GM12878 (cell line): ENCODE data around the gene MGMT. TPM values are rescaled to one million over a fixed set of nuclear protein-coding genes. Genes with fewer than 3 reads are reported as not detected.

Source experiments
- ATAC-seq: fragments of 200-7000 bp; cut with Tn5 transposase; 3 replicates; pipeline ENCODE4 v1.9.1; 2020; ENCODE audit warnings: mild to moderate bottlenecking, moderate library complexity
- BruUV-seq: library from RNA; stranded (reverse); fragments of 400-500 nt; replicated peaks from 2 replicates; lab custom pipeline; 2021; lab: Mats Ljungman, UMichigan
- CTCF ChIA-PET: fragments of 300-600 bp; sonication (Branson Sonifier 250); formaldehyde crosslinking; extraction: SDS; loops from one replicate; lab custom pipeline; 2021; ENCODE audit warnings: inconsistent platforms; lab: Yijun Ruan, JAX
- POLR2A ChIA-PET: fragments of 350-600 bp; formaldehyde crosslinking; extraction: SDS; loops from one replicate; lab custom pipeline; 2021; ENCODE audit warnings: inconsistent platforms; lab: Charles Lee
- RAD21 ChIA-PET: fragments of 300-600 bp; sonication (Branson Sonifier 250); formaldehyde crosslinking; loops from one replicate; lab custom pipeline; 2023; ENCODE audit warnings: antibody characterized with exemption; ENCODE audit not compliant: unreplicated experiment; lab: Charles Lee
- SMC1A ChIA-PET: fragments of 300-600 bp; sonication (Branson Sonifier 250); formaldehyde crosslinking; loops from one replicate; lab custom pipeline; 2023; ENCODE audit not compliant: unreplicated experiment, uncharacterized antibody; lab: Charles Lee
- DNase-seq: peaks from one replicate; pipeline ENCODE4 v3.0.0-alpha.2; 2011; ENCODE audit warnings: low read depth, low spot score
- FAIRE-seq: peaks from 3 replicates; lab custom pipeline; 2011; peaks lifted over from hg19 to GRCh38; lab: Jason Lieb, UNC
- H2AFZ ChIP-seq: 2 replicates; pipeline ENCODE4 v1.6.0; 2011; ENCODE audit warnings: low read depth, low read length, control low read depth; ENCODE audit not compliant: control insufficient read depth
- H3K27ac ChIP-seq: 2 replicates; pipeline ENCODE4 v1.5.1; 2011; ENCODE audit warnings: control low read depth; ENCODE audit not compliant: control insufficient read depth, insufficient read depth
- H3K27me3 ChIP-seq, 2 experiments: replicated peaks in 1 of 2; 2 replicates each; pipeline versions ENCODE4 v1.6.0 to v1.6.1; 2011; ENCODE audit warnings: low read length in 1 of 2; ENCODE audit not compliant: control insufficient read depth in 2 of 2, insufficient read depth in 2 of 2
- H3K36me3 ChIP-seq, 2 experiments: 2 replicates each; pipeline ENCODE4 v1.5.1; 2011; ENCODE audit warnings: low read length in 1 of 2; ENCODE audit not compliant: control insufficient read depth in 2 of 2, insufficient read depth in 2 of 2
- H3K4me1 ChIP-seq: 2 replicates; pipeline ENCODE4 v1.6.1; 2011; ENCODE audit warnings: mild to moderate bottlenecking, low read length, moderate library complexity, mixed read lengths; ENCODE audit not compliant: control insufficient read depth, insufficient read depth
- H3K4me2 ChIP-seq: 2 replicates; pipeline ENCODE4 v1.6.0; 2011; ENCODE audit warnings: control low read depth; ENCODE audit not compliant: control insufficient read depth, insufficient read depth
- H3K4me3 ChIP-seq: fragments of 200-600 bp; sonication (generic); 2 replicates; pipeline ENCODE4 v1.5.1; 2016
- H3K79me2 ChIP-seq: 2 replicates; pipeline ENCODE4 v1.6.0; 2011; ENCODE audit warnings: low read length; ENCODE audit not compliant: control insufficient read depth, insufficient read depth
- H3K9ac ChIP-seq: 2 replicates; pipeline ENCODE4 v1.8.0; 2011; ENCODE audit warnings: low read length, control low read depth, mixed read lengths; ENCODE audit not compliant: control insufficient read depth, insufficient read depth
- H3K9me3 ChIP-seq: replicated peaks from 3 replicates; pipeline ENCODE4 v1.5.1; 2011; ENCODE audit warnings: mild to moderate bottlenecking, low read length; ENCODE audit not compliant: control insufficient read depth, insufficient read depth
- H4K20me1 ChIP-seq: 2 replicates; pipeline ENCODE4 v1.6.0; 2011; ENCODE audit not compliant: control insufficient read depth, insufficient read depth
- BHLHE40 ChIP-seq, 2 experiments: fragments of 450-650 bp in 1 of 2; IDR thresholded peaks; 2 replicates each; pipeline ENCODE4 v1.6.1; 2011 to 2017; ENCODE audit warnings: low read depth in 2 of 2, borderline replicate concordance in 1 of 2, improper control_type of control experiment in 1 of 2, low read length in 1 of 2, mild to moderate bottlenecking in 1 of 2
- BMI1 ChIP-seq: fragments of 450-650 bp; IDR thresholded peaks from 2 replicates; pipeline ENCODE4 v1.6.1; 2016; ENCODE audit warnings: mild to moderate bottlenecking, moderate library complexity, borderline replicate concordance
- JUND ChIP-seq: IDR thresholded peaks from 2 replicates; pipeline ENCODE4 v1.6.1; 2012; ENCODE audit warnings: low read depth, mild to moderate bottlenecking, low read length, improper control_type of control experiment, moderate library complexity
- KDM1A ChIP-seq: fragments of 200-600 bp; sonication (generic); IDR thresholded peaks from 2 replicates; pipeline ENCODE4 v1.6.1; 2016; ENCODE audit warnings: borderline replicate concordance
- MTA2 ChIP-seq: fragments of 450-650 bp; IDR thresholded peaks from 2 replicates; pipeline ENCODE4 v1.6.1; 2016; ENCODE audit warnings: low read depth, mild to moderate bottlenecking, moderate library complexity
- RB1 ChIP-seq: fragments of 450-650 bp; formaldehyde crosslinking; IDR thresholded peaks from 2 replicates; pipeline ENCODE4 v1.6.1; 2017; ENCODE audit warnings: mild to moderate bottlenecking, borderline replicate concordance
- RUNX3 ChIP-seq: IDR thresholded peaks from 2 replicates; pipeline ENCODE4 v1.6.1; 2012; ENCODE audit warnings: low read length, inconsistent platforms
- SIX5 ChIP-seq: IDR thresholded peaks from 2 replicates; pipeline ENCODE4 v1.6.1; 2011; ENCODE audit warnings: mild to moderate bottlenecking, low read depth, low read length, moderate library complexity; ENCODE audit not compliant: severe bottlenecking
- SMAD5 ChIP-seq: IDR thresholded peaks from 2 replicates; pipeline ENCODE4 v1.6.1; 2016; ENCODE audit warnings: antibody characterized with exemption, low read depth
- SREBF1 ChIP-seq: IDR thresholded peaks from 2 replicates; pipeline ENCODE4 v1.6.1; 2012; ENCODE audit warnings: mild to moderate bottlenecking, low read length
- SREBF2 ChIP-seq: IDR thresholded peaks from 2 replicates; pipeline ENCODE4 v1.6.1; 2012; ENCODE audit warnings: mild to moderate bottlenecking, low read length
- TCF3 ChIP-seq: IDR thresholded peaks from 2 replicates; pipeline ENCODE4 v1.6.1; 2012; ENCODE audit warnings: low read depth, mild to moderate bottlenecking, low read length, borderline replicate concordance; ENCODE audit not compliant: insufficient read depth
- WGBS: methylation state at CpG from one replicate; pipeline ENCODE4 v1.1.6; 2016; ENCODE audit warnings: low lambda C conversion rate; ENCODE audit not compliant: insufficient replicate concordance, insufficient coverage; ENCODE audit errors: missing lambda C conversion rate; 5-methylcytosine and 5-hydroxymethylcytosine counted together
- in situ Hi-C: fragments of 300-500 bp; cut with MboI; formaldehyde crosslinking; loops from 9 replicates; pipeline ENCODE4 v1.14.3; 2018; ENCODE audit warnings: mixed read lengths
- intact Hi-C: fragments of 100-400 bp; cut with micrococcal nuclease; formaldehyde crosslinking; loops from one replicate; pipeline ENCODE4 v1.14.2; 2022; ENCODE audit not compliant: unreplicated experiment
- polyA plus RNA-seq, 11 experiments: library from polyadenylated mRNA; depleted of rRNA in 4 of 11; unstranded in 6 of 11; stranded (reverse) in 5 of 11; fragments of >200 nt; fragmentation: Nextera tagmentation in 4 of 11; fragmentation: Illumina TruSeq in 1 of 11; extraction: Ambion mirVana in 4 of 11; extraction: Trizol in 1 of 11; gene quantifications; 1 replicate in 1 of 11; 2 replicates in 10 of 11; pipeline versions ENCODE4 v1.2.1 to v1.2.3, GENCODE V29; 2011 to 2016; ENCODE audit warnings: inconsistent platforms in 2 of 11, missing spikeins in 2 of 11, low read depth in 1 of 11
- total RNA-seq, 4 experiments: library from RNA; depleted of rRNA in 3 of 4; stranded (reverse); fragments of >200 nt in 3 of 4; fragmentation: Illumina TruSeq in 1 of 4; extraction: Trizol in 1 of 4; gene quantifications; 2 replicates each; pipeline versions ENCODE4 v1.2.1 to v1.2.3, GENCODE V29; 2013 to 2021
- TF ChIP-seq, protein P1 (sequence below): IDR thresholded peaks from 2 replicates; pipeline ENCODE4 v1.6.1; 2012; ENCODE audit warnings: low read depth, low read length, improper control_type of control experiment
- TF ChIP-seq, protein P2 (sequence below): fragments of 450-650 bp; formaldehyde crosslinking; IDR thresholded peaks from 2 replicates; pipeline ENCODE4 v1.4.0; 2022; ENCODE audit warnings: mild to moderate bottlenecking, moderate library complexity

The MGMT gene
- total and polyA plus RNA-seq, 10 of the 15 experiments (the other 5 are each of a cell fraction or from before 2014, with no cell fraction given) = 0.16 to 24.2 (median 13.3) TPM

DNA sequence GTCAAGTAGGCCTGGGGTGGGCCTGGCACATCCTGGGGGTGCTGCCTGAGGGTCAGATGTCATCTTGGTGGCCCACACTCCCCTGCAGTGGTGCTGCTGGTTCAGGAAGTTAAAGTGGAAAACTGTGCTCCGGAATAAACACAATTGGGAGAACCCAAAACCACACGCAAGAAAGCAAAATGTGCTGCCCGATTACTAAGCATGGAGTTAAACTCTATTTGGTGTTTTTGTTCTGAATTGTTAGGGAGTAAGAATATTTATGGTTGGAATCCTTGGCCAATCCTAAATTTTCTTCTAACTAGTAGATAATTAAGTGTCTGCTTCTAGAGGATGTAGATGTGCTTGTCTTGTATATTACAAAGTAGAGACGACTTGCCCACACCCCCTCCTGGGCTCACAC lies 131.4 kb downstream of the MGMT start:
- Histone ChIP-seq H4K20me1 (no peaks in the 10 kb centered on the region), H3K9ac (no peak overlapping the region), H2AFZ (no peak overlapping the region), H3K4me2 (no peak overlapping the region), H3K27me3 (no peaks in the 10 kb centered on the region), H3K36me3 (no peaks in the 10 kb centered on the region), H3K4me1 (peaks cover 16% of the 10 kb centered on the region), H3K4me3 (no peak overlapping the region), H3K9me3 (no peaks in the 10 kb centered on the region; the same call in 2 of the 3 replicates), H3K79me2 (no peaks in the 10 kb centered on the region), H3K27ac (no peak overlapping the region)
- POLR2A ChIA-PET = no interaction called here
- in situ Hi-C loops (no loop called here), intact Hi-C loops (no loop called here)
- FAIRE-seq (no peak), DNase-seq (no peak), ATAC-seq (no peak)
- no TSS peak for BruUV-seq
- WGBS = 98% methylated on average over 4 of the region's 4 CpGs
- TF ChIP-seq SREBF2 (no peak), KDM1A (no peak), SIX5 (no peak), RB1 (no peak)
- CTCF ChIA-PET = no interaction called here
- SMC1A ChIA-PET = no interaction called here
- RAD21 ChIA-PET = no interaction called here

DNA sequence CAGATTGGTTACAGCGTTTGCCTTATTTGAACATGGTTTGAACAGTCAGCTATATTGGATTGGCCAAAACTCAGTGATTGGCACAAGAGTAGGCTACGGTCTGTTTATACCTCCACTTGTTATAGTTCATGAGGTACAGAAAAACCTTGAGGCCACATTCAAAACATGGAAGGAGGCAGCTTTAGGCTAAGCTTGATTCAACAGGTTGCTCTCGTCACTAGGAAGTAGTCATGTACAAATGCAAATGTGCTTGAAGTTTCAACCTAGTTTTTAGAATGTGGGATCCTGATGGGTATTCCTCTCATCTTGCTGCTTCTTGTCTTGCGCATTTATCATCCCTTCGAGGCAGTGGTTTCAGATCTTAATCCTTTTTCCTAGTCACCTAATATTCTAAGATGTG lies 132.1 kb downstream of the MGMT start:
- Histone ChIP-seq H3K4me2 (no peak overlapping the region), H3K9me3 (no peaks in the 10 kb centered on the region; the same call in 2 of the 3 replicates), H3K4me3 (no peak overlapping the region), H3K36me3 (no peaks in the 10 kb centered on the region), H3K4me1 (peaks cover 19% of the 10 kb centered on the region), H2AFZ (no peak overlapping the region), H3K27me3 (no peaks in the 10 kb centered on the region), H3K9ac (no peak overlapping the region), H4K20me1 (no peaks in the 10 kb centered on the region), H3K27ac (no peak overlapping the region), H3K79me2 (no peaks in the 10 kb centered on the region)
- in situ Hi-C loops = no loop called here
- over 99% methylated on average over 5 of the region's 5 CpGs for WGBS
- no peak for FAIRE-seq
- no peak for DNase-seq
- ChIA-PET POLR2A (no interaction called here), CTCF (no interaction called here), SMC1A (no interaction called here), RAD21 (no interaction called here)
- BruUV-seq = no TSS peak
- intact Hi-C loops = no loop called here
- no peak for ATAC-seq
- TF ChIP-seq MTA2 (no peak), SMAD5 (no peak), BMI1 (no peak), BHLHE40 (IDR thresholded peaks at IDR 0.05; ENCODE audit: borderline replicate concordance in 1 of 2, low read depth in 2 of 2, low read length in 1 of 2) (no peak), JUND (no peak), SREBF1 (no peak), RUNX3 (no peak), TCF3 (no peak)
- TF ChIP-seq, protein P1, sequence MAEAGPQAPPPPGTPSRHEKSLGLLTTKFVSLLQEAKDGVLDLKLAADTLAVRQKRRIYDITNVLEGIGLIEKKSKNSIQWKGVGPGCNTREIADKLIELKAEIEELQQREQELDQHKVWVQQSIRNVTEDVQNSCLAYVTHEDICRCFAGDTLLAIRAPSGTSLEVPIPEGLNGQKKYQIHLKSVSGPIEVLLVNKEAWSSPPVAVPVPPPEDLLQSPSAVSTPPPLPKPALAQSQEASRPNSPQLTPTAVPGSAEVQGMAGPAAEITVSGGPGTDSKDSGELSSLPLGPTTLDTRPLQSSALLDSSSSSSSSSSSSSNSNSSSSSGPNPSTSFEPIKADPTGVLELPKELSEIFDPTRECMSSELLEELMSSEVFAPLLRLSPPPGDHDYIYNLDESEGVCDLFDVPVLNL = no peak
- TF ChIP-seq, protein P2, sequence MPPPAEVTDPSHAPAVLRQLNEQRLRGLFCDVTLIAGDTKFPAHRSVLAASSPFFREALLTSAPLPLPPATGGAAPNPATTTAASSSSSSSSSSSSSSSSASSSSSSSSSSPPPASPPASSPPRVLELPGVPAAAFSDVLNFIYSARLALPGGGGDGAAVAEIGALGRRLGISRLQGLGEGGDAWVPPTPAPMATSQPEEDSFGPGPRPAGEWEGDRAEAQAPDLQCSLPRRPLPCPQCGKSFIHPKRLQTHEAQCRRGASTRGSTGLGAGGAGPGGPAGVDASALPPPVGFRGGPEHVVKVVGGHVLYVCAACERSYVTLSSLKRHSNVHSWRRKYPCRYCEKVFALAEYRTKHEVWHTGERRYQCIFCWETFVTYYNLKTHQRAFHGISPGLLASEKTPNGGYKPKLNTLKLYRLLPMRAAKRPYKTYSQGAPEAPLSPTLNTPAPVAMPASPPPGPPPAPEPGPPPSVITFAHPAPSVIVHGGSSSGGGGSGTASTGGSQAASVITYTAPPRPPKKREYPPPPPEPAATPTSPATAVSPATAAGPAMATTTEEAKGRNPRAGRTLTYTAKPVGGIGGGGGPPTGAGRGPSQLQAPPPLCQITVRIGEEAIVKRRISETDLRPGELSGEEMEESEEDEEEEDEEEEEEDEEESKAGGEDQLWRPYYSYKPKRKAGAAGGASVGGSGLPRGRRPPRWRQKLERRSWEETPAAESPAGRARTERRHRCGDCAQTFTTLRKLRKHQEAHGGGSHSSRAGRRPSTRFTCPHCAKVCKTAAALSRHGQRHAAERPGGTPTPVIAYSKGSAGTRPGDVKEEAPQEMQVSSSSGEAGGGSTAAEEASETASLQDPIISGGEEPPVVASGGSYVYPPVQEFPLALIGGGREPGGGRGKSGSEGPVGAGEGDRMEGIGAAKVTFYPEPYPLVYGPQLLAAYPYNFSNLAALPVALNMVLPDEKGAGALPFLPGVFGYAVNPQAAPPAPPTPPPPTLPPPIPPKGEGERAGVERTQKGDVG = no peak
